ENCODE data around the gene ELAC2.

The ELAC2 gene

DNA sequence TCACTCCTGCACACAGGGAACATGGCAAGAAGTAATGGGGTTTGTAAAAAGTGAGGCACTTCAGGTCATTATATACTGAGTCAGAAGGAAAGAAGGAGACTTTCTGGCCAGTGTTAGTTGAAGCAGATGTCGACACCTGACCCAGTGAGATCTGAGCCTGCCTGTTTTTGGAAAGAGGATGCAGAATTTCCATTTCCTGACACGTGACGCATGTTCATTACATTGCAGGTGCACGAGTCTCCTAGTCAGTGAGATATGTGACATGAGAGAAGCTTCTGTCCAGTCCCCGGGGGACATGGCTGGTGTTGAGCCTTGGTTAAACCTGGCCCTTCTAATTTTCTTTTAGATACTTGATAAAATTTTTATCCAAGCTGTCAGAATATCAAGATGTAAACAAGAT lies 62.3 kb downstream of the ELAC2 start:
- DNase-seq (ENCODE audit: low read depth in 2 of 3, low spot score in 1 of 3), result no peak

DNA sequence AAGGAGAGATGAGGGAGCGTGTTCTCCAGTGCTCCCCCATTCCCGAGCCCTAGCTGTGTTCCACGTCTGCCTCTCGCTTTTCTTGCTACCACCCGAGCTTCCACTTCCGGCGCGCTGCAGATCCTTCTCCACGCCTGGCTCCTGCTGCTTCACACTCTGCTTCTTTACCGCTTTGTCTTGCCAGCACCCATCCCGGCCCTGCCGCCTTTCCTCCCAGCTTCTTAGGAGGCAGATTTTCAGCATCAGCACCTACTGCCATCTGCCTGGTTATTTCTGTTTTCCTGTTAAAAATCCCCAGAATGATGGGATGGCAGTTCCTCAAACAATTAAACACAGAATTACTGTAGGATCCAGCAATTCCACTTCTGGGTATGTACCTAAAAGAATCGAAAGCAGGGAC lies 64.7 kb downstream of the ELAC2 start:
- no peak for DNase-seq (ENCODE audit: low read depth in 2 of 3, low spot score in 1 of 3)

DNA sequence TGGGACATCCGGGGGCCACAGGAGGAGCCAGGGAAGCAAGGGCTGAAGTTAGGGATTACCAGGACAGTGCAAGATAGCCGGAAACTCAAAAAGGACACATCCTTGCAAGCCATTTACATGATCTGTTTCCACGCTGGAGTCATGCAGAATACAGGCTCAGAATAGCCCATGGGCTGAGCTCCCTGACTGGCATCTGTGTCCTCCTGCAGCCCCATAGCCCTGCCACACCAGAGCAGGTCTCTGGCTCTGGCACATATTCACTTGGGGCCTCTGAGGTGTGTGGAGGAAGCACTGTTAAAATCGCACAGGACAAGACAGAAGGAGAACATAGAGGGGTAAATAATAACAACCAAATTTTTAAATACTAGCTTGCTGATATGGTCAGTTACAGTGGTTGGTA lies 65.8 kb downstream of the ELAC2 start:
- no peak for DNase-seq (ENCODE audit: low read depth in 2 of 3, low spot score in 1 of 3)

DNA sequence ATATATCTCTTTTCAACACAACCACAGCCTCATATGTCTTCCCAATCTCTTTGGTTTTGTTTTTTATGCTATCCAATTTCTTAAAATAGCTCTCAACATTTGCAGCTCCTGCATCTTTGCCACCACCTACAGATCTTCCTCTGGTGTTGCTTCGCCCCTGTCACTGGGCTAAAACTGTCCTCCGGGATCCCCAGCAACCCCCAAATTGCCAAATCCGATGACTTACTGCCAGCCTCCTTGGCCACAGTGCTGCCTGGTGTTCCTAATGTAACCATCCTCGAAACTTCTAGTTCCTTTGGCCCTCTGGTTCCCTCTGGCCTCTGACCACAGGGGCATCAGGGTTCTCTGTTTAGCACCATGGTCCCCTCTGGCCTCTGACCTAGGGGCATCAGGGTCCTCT lies 70.8 kb downstream of the ELAC2 start:
- no peak for DNase-seq (ENCODE audit: low read depth in 2 of 3, low spot score in 1 of 3)
